ENCODE data around the gene RAB1B. TPM values are rescaled to one million over a fixed set of nuclear protein-coding genes. Genes with fewer than 3 reads are reported as not detected.

Gene RAB1B
- total and polyA plus RNA-seq, 4 donors: 78.6 to 203 (median 168) TPM

DNA sequence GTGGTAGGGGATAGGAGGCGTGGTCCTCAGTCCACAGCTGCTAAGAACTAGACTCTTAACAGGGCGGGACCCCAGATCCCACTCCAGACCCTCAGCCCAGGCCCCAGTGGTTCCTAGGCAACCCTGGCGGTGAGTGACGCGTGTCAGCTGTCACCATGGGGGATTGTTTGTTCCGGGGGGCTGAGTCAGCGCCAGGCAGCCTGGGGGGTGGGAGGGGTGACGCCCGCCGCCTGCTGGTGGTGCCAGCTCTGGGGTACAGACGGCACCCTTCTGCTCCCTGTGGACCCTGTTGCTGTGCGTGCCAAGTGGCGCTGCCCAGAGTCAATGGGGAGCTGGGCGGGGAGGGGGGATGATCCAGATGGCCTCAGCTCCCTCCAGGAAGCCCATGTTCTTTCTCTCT lies 12.0 kb downstream of the RAB1B start:
- ATAC-seq (ENCODE audit: insufficient read depth, low FRiP score): no peak
- Histone ChIP-seq H3K27ac (ENCODE audit: low read depth in 1 of 2, low read length in 1 of 2) (no peak overlapping the region), H3K9ac (ENCODE audit: insufficient read depth in 1 of 2, low read length in 2 of 2) (no peak overlapping the region), H3K4me1 (ENCODE audit: control insufficient read depth in 5 of 5, insufficient read depth in 5 of 5, low read length in 5 of 5) (peaks cover 0 to 8% (median 0%) of the 10 kb centered on the region in 5 donors), H3K4me3 (no peak overlapping the region), H3K36me3 (ENCODE audit: control insufficient read depth in 4 of 4, insufficient read depth in 4 of 4, low read length in 4 of 4) (peaks cover 0 to 27% (median 6%) of the 10 kb centered on the region in 4 donors), H3K27me3 (ENCODE audit: control insufficient read depth in 3 of 3, insufficient read depth in 3 of 3, low read length in 2 of 3) (peaks cover 0 to 2% (median 0%) of the 10 kb centered on the region in 3 donors), H3K9me3 (ENCODE audit: control insufficient read depth in 4 of 4, insufficient read depth in 3 of 4, low read length in 3 of 4) (no peaks in the 10 kb centered on the region)
- TF ChIP-seq, protein P1, sequence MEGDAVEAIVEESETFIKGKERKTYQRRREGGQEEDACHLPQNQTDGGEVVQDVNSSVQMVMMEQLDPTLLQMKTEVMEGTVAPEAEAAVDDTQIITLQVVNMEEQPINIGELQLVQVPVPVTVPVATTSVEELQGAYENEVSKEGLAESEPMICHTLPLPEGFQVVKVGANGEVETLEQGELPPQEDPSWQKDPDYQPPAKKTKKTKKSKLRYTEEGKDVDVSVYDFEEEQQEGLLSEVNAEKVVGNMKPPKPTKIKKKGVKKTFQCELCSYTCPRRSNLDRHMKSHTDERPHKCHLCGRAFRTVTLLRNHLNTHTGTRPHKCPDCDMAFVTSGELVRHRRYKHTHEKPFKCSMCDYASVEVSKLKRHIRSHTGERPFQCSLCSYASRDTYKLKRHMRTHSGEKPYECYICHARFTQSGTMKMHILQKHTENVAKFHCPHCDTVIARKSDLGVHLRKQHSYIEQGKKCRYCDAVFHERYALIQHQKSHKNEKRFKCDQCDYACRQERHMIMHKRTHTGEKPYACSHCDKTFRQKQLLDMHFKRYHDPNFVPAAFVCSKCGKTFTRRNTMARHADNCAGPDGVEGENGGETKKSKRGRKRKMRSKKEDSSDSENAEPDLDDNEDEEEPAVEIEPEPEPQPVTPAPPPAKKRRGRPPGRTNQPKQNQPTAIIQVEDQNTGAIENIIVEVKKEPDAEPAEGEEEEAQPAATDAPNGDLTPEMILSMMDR (IDR thresholded peaks at IDR 0.05; ENCODE audit: control extremely low read depth, extremely low read depth): no peak
- peak in 1 of 3 donors; percentile 45 for DNase-seq
- 78 to 89% methylated on average over 13 to 14 of the region's 14 CpGs for WGBS, 2 donors

DNA sequence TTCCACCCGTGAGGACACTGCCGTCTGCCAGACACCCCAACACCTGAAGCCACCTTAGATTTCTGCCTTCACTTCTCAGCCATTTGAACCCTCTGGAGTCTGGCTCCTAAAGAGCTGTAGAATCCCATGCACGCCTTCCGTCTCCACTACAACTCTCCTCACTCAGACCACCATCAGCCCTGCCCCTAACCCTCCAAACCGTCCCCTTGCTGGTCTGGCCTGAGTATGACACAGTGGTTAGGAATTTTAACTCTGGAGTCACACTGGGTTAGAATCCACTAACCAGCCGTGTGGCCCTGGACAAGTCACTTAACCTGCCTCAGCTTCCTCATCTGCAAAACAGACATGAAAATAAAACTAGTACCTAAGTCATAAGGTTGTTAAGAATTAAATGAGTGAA lies 12.6 kb downstream of the RAB1B start:
- 83 to 89% methylated on average over 6 of the region's 6 CpGs for WGBS, 2 donors
- Histone ChIP-seq H3K36me3 (ENCODE audit: control insufficient read depth in 4 of 4, insufficient read depth in 4 of 4, low read length in 4 of 4) (peaks cover 3 to 22% (median 8%) of the 10 kb centered on the region in 4 donors), H3K9ac (ENCODE audit: insufficient read depth in 1 of 2, low read length in 2 of 2) (peak overlapping the region in 1 of 2 donors; percentile 23), H3K4me3 (no peak overlapping the region), H3K9me3 (ENCODE audit: control insufficient read depth in 4 of 4, insufficient read depth in 3 of 4, low read length in 3 of 4) (no peaks in the 10 kb centered on the region), H3K27ac (ENCODE audit: low read depth in 1 of 2, low read length in 1 of 2) (no peak overlapping the region), H3K4me1 (ENCODE audit: control insufficient read depth in 5 of 5, insufficient read depth in 5 of 5, low read length in 5 of 5) (peaks cover 0 to 8% (median 0%) of the 10 kb centered on the region in 5 donors), H3K27me3 (ENCODE audit: control insufficient read depth in 3 of 3, insufficient read depth in 3 of 3, low read length in 2 of 3) (peaks cover 0 to 2% (median 0%) of the 10 kb centered on the region in 3 donors)
- TF ChIP-seq, protein P1 (IDR thresholded peaks at IDR 0.05; ENCODE audit: control extremely low read depth, extremely low read depth): no peak
- DNase-seq: no peak
- no peak for ATAC-seq (ENCODE audit: insufficient read depth, low FRiP score)

DNA sequence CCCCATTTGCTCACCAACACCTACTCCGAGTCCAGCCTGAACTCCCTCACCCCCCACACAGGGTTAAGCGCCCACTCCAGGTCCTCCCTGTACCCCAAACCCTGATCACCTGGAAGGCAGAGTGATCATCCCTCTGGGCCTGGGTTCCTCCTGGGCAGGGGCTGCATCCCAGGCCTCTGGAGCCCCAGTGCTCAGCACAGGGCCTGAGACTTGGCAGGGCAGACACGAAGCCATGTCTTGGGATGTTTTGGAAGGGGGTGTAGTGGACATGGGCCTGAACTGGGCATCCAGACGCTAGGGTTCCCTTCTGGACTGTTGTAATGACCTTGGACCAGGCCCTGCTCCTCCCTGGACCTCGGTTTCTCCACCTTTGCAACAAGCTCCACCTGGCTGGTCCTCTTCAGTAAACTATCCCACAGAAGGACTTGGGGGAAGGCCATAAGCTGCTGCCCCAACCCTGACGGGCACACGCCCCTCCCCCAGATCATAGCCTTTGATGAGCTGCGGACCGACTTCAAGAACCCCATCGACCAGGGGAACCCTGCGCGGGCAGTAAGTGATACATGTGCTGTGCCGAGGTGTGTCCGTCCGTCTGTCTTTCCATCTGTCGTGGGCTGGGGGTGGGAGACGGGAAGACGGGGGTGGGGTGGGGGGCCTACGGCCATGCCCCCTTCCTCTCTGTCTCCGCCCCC lies 13.5 kb downstream of the RAB1B start:
- H3K36me3 ChIP-seq (ENCODE audit: control insufficient read depth in 4 of 4, insufficient read depth in 4 of 4, low read length in 4 of 4): peaks cover 3 to 18% (median 10%) of the 10 kb centered on the region in 4 donors
- peaks cover 0 to 8% (median 0%) of the 10 kb centered on the region in 5 donors for H3K4me1 ChIP-seq (ENCODE audit: control insufficient read depth in 5 of 5, insufficient read depth in 5 of 5, low read length in 5 of 5)
- no peaks in the 10 kb centered on the region for H3K9me3 ChIP-seq (ENCODE audit: control insufficient read depth in 4 of 4, insufficient read depth in 3 of 4, low read length in 3 of 4)
- TF ChIP-seq, protein P1 (IDR thresholded peaks at IDR 0.05; ENCODE audit: control extremely low read depth, extremely low read depth): no peak
- DNase-seq (no peak), ATAC-seq (ENCODE audit: insufficient read depth, low FRiP score) (no peak)
- H3K4me3 ChIP-seq: no peak overlapping the region
- 28 to 33% methylated on average over 19 to 20 of the region's 20 CpGs for WGBS, 2 donors
- no peak overlapping the region for H3K9ac ChIP-seq (ENCODE audit: insufficient read depth in 1 of 2, low read length in 2 of 2)
- H3K27ac ChIP-seq (ENCODE audit: low read depth in 1 of 2, low read length in 1 of 2): no peak overlapping the region
- peaks cover 0 to 2% (median 0%) of the 10 kb centered on the region in 3 donors for H3K27me3 ChIP-seq (ENCODE audit: control insufficient read depth in 3 of 3, insufficient read depth in 3 of 3, low read length in 2 of 3)
